Glomerular endothelial cell (primary cell): ENCODE measurements around the gene LAMA5. TPM values are rescaled to one million over a fixed set of nuclear protein-coding genes. Genes with fewer than 3 reads are reported as not detected.

Source experiments
- DNase-seq: peaks from one replicate; pipeline ENCODE4 v3.0.0-alpha.2; 2011; ENCODE audit warnings: low read depth, low spot score; ENCODE audit errors: extremely low read depth
- total RNA-seq: library from RNA; depleted of rRNA; stranded (reverse); fragments of >200 nt; gene quantifications from 2 replicates; pipeline ENCODE4 v1.2.3, GENCODE V29; 2015

Gene LAMA5
- total RNA-seq, 1 donor from 2014 or later: 453 TPM

- no peak for DNase-seq
These were observed 92.7 kb downstream of the LAMA5 start for GRCh38 chr20:62274332-62274950.

GRCh38 chr20:62273416-62273815, 93.7 kb downstream of the LAMA5 start:
- DNase-seq: no peak

DNA sequence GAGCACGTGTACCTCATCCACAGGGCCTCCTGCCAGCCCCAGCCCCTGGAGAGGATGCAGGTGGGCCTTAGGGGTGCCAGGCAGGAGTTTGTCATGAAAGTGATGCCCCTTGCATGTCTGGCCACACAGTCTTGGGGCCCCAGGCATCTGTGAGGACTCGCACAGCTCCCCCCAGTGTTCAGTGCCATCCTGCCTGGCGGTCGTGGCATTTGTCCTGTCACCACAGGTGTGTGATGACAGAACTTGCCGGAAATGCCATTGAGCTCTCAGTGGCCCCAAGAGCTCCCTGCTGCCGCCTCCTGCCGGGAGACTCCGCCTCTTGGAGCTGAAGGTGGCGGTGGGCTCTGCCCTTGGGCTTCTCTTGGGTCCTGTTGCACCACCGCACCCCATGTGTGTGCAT, 94.9 kb downstream of the LAMA5 start:
- no peak for DNase-seq

- DNase-seq: no peak
These were observed 97.2 kb downstream of the LAMA5 start for GRCh38 chr20:62269871-62270270.

DNA sequence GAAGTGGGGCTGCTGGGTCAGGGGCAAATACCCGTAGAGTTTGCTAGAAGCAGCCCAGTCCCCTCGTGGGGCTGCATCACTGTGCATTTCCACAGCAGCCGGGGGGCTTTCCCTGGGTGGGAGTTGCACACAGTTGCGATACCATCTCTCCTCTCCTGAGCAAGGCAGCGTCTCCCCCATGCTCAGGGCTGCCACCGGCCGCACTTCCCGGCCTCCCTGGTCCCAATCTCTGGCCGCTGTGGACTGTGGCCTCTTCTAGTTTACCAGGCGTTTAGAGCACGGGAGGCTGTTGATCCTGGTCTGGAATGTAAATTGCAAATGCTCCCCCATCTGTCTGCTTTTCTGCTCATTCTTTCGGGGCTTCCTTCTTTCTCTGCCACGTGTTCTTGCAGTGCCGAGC, 97.7 kb downstream of the LAMA5 start:
- DNase-seq: no peak

DNA sequence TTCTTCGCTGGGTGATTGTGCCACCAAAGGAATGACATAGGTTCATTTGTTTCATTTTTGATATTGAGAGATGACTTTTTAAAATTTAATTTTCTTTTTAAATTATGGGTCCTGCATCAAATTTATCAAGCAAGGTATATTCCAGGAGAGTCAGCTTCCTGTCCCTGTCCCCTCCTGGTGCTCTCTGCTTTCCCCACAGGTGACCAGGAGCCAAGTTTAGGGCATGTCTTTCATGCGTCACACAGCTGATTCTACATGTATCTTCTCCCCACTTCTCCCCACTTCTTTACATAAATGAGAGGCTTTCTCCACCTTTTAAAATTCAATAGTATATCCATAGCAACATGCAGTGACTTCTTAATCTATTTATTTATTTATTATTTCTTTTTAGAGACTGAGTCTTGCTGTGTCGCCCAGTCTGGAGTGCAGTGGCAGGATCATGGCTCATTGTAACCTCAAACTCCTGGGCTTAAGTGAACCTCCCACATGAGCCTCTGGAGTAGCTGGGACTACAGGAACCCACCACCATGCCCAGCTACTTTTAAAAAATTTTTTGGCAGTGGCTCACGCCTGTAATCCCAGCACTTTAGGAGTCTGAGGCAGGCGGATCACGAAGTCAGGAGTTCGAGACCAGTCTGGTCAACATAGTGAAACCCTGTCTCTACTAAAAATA, 98.7 kb downstream of the LAMA5 start:
- no peak for DNase-seq

- DNase-seq: no peak
These were observed 99.6 kb downstream of the LAMA5 start for GRCh38 chr20:62267543-62267942.

GRCh38 chr20:62266851-62267250, 100.3 kb downstream of the LAMA5 start:
- no peak for DNase-seq

DNA sequence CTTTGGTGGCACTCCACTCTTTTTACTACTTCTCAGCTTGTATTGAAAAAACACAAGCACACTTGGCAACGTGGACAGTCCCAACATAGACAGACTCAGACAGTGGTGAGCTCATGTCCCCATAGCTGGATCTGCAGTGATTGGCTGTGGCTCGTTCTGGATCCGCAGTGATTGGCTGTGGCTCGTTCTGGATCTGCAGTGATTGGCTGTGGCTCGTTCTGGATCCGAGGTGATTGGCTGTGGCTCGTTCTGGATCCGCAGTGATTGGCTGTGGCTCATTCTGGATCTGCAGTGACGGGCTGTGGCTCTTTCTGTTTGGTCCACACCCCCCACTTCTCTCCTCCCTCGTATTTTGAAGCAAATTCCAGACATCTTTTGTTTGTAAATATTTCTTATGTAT, 100.8 kb downstream of the LAMA5 start:
- no peak for DNase-seq

GRCh38 chr20:62265365-62265764, 101.7 kb downstream of the LAMA5 start:
- DNase-seq: no peak

DNA sequence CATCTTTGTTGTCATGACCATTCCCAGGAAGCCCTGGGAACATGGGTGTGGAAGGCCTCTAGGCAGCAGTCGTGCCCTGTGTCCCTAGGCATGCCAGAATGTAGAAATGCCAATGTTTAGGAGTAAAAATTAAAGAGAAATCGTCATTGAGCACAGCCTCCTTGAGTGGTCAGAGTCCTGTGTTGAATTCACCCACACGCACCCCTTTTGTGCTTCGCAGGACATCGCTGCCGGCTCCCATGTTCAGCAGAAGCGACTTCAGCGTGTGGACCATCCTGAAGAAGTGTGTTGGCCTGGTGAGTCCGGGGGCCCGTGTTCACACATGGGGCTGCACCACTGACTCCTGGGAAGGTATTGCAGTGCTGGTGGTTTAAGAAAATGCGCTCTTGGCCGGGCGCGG, 103.7 kb downstream of the LAMA5 start:
- no peak for DNase-seq

DNA sequence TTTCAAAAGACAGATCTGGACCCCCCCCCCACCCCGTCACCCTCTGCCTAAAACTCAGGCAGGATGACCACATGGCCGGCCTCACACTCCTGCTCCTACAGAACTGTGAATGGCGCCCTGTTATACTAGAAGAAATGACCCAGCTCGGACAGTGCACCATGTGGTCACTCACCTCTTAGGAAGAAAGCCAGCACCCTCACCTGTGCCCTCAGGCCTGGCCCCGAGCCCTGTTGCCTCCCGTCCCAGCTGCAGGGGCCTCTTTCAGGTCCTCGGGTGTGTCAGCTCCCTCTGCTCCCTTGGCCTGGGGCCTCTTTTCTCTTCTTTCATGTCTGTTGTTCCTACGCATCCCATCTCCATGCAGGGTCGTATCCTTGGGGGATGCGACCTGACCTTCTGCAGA, 105.0 kb downstream of the LAMA5 start:
- DNase-seq: no peak

GRCh38 chr20:62259294-62259565, 107.9 kb downstream of the LAMA5 start:
- DNase-seq: no peak

Other genes starting within 250 kb of the LAMA5 start
- 23.1 and 25.0 TPM in 2 replicates for gene LSM14B, start 244.8 kb downstream of the LAMA5 start, total RNA-seq
- gene PSMA7, start 223.9 kb downstream of the LAMA5 start, total RNA-seq: 422 and 425 TPM in 2 replicates
- gene SS18L1, start 223.5 kb downstream of the LAMA5 start, total RNA-seq: 16.1 and 17.1 TPM in 2 replicates
- gene MTG2, start 184.3 kb downstream of the LAMA5 start, total RNA-seq: 17.8 and 26.4 TPM in 2 replicates
- gene HRH3, start 147.0 kb downstream of the LAMA5 start, total RNA-seq: not detected in 2 replicates
- gene OSBPL2, start 128.8 kb downstream of the LAMA5 start, total RNA-seq: 19.9 and 25.8 TPM in 2 replicates
- 197 and 227 TPM in 2 replicates for gene ADRM1, start 64.3 kb downstream of the LAMA5 start, total RNA-seq
- 1,159 and 2,475 TPM in 2 replicates for gene RPS21, start 19.8 kb upstream of the LAMA5 start, total RNA-seq
- gene CABLES2, start 40.0 kb upstream of the LAMA5 start, total RNA-seq: 7.8 and 9.6 TPM in 2 replicates
- gene RBBP8NL, start 60.2 kb upstream of the LAMA5 start, total RNA-seq: not detected in 2 replicates
- not detected in 2 replicates for gene GATA5, start 108.7 kb upstream of the LAMA5 start, total RNA-seq